ENCODE data around the gene GRID2. TPM values are rescaled to one million over a fixed set of nuclear protein-coding genes. Genes with fewer than 3 reads are reported as not detected.

GRID2 gene
- polyA plus RNA-seq, result not detected in 3 replicates
- polyA plus RNA-seq (2011; ENCODE audit: low read depth), result not detected
- not detected in 2 replicates for polyA plus RNA-seq (2011; cell fraction: cytosol; rRNA removed)
- polyA plus RNA-seq (2011; cell fraction: nucleus; rRNA removed), result not detected in 2 replicates
- polyA plus RNA-seq (2012; ENCODE audit: low replicate concordance), result not detected in 2 replicates
- polyA minus RNA-seq, result not detected in 3 replicates
- polyA minus RNA-seq (2011; cell fraction: cytosol; rRNA and poly(A)+ RNA removed), result not detected
- not detected in 2 replicates for polyA minus RNA-seq (2011; cell fraction: nucleus; rRNA and poly(A)+ RNA removed)

DNA sequence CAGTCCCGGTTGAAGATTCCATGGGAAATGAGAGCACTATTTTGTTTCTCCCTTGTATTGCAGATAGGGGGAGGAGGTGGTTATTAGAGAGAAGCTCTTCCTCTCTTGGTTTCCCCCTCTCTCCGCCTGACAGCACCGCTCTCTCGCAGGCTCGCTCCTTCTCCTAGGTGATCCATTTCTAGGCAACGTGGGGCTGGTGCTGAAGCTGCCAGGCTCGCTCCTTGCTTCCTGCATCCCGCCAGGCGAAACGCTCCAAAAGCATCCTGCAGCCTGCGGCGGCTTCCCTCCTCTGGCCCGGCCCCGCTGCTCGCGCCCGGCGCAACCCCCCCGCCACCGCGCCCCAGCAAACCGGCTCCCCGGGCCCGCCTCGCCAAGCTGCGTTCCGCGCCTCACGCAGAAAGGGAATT lies at the start of gene GRID2:
Gene GRID2, plus strand, starts transcription at position 346 of the 407 bp plus-strand sequence.
- Histone ChIP-seq H3K27ac (ENCODE audit: control insufficient read depth, insufficient read depth, low read length) (no peak within 1 kb of the TSS), H3K36me3 (ENCODE audit: control insufficient read depth in 2 of 2, extremely low read depth in 1 of 2, insufficient read depth in 2 of 2, low read length in 2 of 2) (no peaks in the 10 kb centered on the region), H3K9ac (ENCODE audit: control insufficient read depth, extremely low read depth, insufficient read depth, low read length) (no peak within 1 kb of the TSS), H3K79me2 (ENCODE audit: control insufficient read depth, insufficient read depth, low read length) (no peaks in the 10 kb centered on the region), H3K9me3 (ENCODE audit: control insufficient read depth, low read depth, low read length) (no peaks in the 10 kb centered on the region), H3K4me1 (ENCODE audit: control insufficient read depth, extremely low read depth, insufficient read depth, low read length) (peaks cover 17% of the 10 kb centered on the region), H3K4me3 (ENCODE audit: control insufficient read depth in 2 of 3, extremely low read depth in 1 of 3, insufficient read depth in 2 of 3, low read depth in 1 of 3, low read length in 3 of 3) (no peak within 1 kb of the TSS), H2AFZ (ENCODE audit: control insufficient read depth, low read length) (no peak within 1 kb of the TSS), H3K27me3 (ENCODE audit: control insufficient read depth, extremely low read depth, insufficient read depth, low read length) (peaks cover 44% of the 10 kb centered on the region), H3K4me2 (ENCODE audit: control insufficient read depth, extremely low read depth, insufficient read depth, low read depth, low read length) (peak within 1 kb of the TSS; percentile 70), H4K20me1 (ENCODE audit: control insufficient read depth, extremely low read depth, insufficient read depth, low read length) (no peaks in the 10 kb centered on the region), H3K9me1 (ENCODE audit: control insufficient read depth, extremely low read depth, insufficient read depth, low read length) (no peaks in the 10 kb centered on the region)
- dilution Hi-C loops (cut with MboI; ENCODE audit: extremely low pct_ligation_motif_present, low sequenced_read_pairs), result no loop called here
- FAIRE-seq (no peak), DNase-seq (ENCODE audit: low read depth, low spot score) (no peak)
- TF ChIP-seq EZH2 (IDR thresholded peaks at IDR 0.05; ENCODE audit: low read length), result no peak
- TF ChIP-seq, protein P1, sequence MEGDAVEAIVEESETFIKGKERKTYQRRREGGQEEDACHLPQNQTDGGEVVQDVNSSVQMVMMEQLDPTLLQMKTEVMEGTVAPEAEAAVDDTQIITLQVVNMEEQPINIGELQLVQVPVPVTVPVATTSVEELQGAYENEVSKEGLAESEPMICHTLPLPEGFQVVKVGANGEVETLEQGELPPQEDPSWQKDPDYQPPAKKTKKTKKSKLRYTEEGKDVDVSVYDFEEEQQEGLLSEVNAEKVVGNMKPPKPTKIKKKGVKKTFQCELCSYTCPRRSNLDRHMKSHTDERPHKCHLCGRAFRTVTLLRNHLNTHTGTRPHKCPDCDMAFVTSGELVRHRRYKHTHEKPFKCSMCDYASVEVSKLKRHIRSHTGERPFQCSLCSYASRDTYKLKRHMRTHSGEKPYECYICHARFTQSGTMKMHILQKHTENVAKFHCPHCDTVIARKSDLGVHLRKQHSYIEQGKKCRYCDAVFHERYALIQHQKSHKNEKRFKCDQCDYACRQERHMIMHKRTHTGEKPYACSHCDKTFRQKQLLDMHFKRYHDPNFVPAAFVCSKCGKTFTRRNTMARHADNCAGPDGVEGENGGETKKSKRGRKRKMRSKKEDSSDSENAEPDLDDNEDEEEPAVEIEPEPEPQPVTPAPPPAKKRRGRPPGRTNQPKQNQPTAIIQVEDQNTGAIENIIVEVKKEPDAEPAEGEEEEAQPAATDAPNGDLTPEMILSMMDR (optimal IDR thresholded peaks at IDR 0.05 in 1 of 3, IDR thresholded peaks at IDR 0.05 in 1 of 3, conservative IDR thresholded peaks at IDR 0.05 in 1 of 3; ENCODE audit: extremely low read depth in 1 of 3, insufficient read depth in 2 of 3, low read length in 3 of 3), result no peak

DNA sequence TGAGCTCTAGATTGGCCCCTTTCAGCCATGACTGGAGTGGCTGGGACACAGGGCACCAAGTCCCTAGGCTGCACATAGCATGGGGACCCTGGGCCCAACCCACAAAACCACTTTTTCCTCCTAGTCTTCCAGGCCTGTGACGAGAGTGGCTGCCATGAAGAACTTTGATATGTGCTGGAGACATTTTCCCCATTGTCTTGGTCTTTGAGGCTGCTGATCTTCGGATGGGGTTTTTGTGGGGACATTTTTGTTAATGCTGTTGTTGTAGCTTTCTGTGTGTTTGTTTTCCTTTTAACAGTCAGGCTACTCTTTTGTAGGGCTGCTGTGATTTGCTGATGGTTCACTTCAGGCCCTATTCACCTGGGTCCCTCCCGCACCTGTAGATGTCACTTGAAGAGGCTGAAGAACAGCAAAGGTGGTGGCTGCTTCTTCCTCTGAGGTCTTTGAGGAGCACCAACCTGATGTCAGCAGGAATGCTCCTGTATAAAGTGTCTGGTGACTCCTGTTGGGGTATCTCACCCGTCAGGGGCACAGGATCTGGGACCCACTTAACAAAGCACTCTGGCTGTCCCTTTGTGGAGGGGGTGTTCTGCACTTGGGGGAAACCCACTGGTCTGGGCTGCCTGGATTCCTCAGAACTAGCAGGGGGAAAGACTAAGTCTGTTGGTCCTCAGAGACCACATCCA lies 49.6 kb upstream of the GRID2 start:
- dilution Hi-C loops (cut with MboI; ENCODE audit: extremely low pct_ligation_motif_present, low sequenced_read_pairs), result no loop called here
- Histone ChIP-seq H4K20me1 (ENCODE audit: control insufficient read depth, extremely low read depth, insufficient read depth, low read length) (no peaks in the 10 kb centered on the region), H3K9me3 (ENCODE audit: control insufficient read depth, low read depth, low read length) (no peaks in the 10 kb centered on the region), H3K4me3 (ENCODE audit: control insufficient read depth in 2 of 3, extremely low read depth in 1 of 3, insufficient read depth in 2 of 3, low read depth in 1 of 3, low read length in 3 of 3) (no peak overlapping the region), H2AFZ (ENCODE audit: control insufficient read depth, low read length) (no peak overlapping the region), H3K9me1 (ENCODE audit: control insufficient read depth, extremely low read depth, insufficient read depth, low read length) (no peaks in the 10 kb centered on the region), H3K4me1 (ENCODE audit: control insufficient read depth, extremely low read depth, insufficient read depth, low read length) (no peaks in the 10 kb centered on the region), H3K27ac (ENCODE audit: control insufficient read depth, insufficient read depth, low read length) (no peak overlapping the region), H3K79me2 (ENCODE audit: control insufficient read depth, insufficient read depth, low read length) (no peaks in the 10 kb centered on the region), H3K4me2 (ENCODE audit: control insufficient read depth, extremely low read depth, insufficient read depth, low read depth, low read length) (no peak overlapping the region), H3K9ac (ENCODE audit: control insufficient read depth, extremely low read depth, insufficient read depth, low read length) (no peak overlapping the region), H3K36me3 (ENCODE audit: control insufficient read depth in 2 of 2, extremely low read depth in 1 of 2, insufficient read depth in 2 of 2, low read length in 2 of 2) (no peaks in the 10 kb centered on the region), H3K27me3 (ENCODE audit: control insufficient read depth, extremely low read depth, insufficient read depth, low read length) (no peaks in the 10 kb centered on the region)
- TF ChIP-seq, protein P1 (optimal IDR thresholded peaks at IDR 0.05 in 1 of 3, IDR thresholded peaks at IDR 0.05 in 1 of 3, conservative IDR thresholded peaks at IDR 0.05 in 1 of 3; ENCODE audit: extremely low read depth in 1 of 3, insufficient read depth in 2 of 3, low read length in 3 of 3), result no peak
- TF ChIP-seq EZH2 (IDR thresholded peaks at IDR 0.05; ENCODE audit: low read length), result no peak
- DNase-seq (ENCODE audit: low read depth, low spot score), result no peak
- FAIRE-seq, result no peak
